GM19239 (cell line): Measurements from ENCODE around the gene GPI.
"Not testable (repeated sequence)": the region's sequence is repeated elsewhere in the genome, so short reads cannot be mapped to it uniquely, and the experiment has no call there.

ENCODE experiments used
- DNase-seq: peaks from one replicate; pipeline ENCODE4 v3.0.0; 2011; ENCODE audit warnings: low spot score; ENCODE audit not compliant: insufficient read length
- FAIRE-seq: peaks from 2 replicates; lab custom pipeline; 2011; peaks lifted over from hg19 to GRCh38; lab: Jason Lieb, UNC

Gene GPI

DNA sequence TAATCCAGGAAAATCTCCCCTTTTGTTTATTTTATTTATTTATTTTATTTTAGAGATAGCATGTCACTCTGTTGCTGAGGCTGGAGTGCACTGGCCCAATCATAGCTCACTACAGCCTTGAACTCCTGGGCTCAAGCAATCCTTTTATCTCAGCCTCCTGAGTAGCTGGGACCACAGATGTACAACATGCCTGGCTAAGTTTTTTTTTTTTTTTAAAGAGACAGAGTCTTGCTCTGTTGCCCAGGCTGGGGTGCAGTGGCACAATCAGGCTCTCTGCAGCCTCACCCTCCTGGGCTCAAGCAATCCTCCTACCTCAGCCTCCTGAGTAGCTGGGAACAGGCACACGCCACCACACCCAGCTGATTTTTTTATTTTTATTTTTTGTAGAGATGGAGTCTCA is 32.9 kb downstream of the GPI start:
- no peak for DNase-seq
- FAIRE-seq = no peak

DNA sequence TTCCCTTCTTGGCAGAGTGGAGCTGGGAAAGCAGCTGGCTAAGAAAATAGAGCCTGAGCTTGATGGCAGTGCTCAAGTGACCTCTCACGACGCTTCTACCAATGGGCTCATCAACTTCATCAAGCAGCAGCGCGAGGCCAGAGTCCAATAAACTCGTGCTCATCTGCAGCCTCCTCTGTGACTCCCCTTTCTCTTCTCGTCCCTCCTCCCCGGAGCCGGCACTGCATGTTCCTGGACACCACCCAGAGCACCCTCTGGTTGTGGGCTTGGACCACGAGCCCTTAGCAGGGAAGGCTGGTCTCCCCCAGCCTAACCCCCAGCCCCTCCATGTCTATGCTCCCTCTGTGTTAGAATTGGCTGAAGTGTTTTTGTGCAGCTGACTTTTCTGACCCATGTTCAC is 34.9 kb downstream of the GPI start:
- DNase-seq = no peak
- no peak for FAIRE-seq

DNA sequence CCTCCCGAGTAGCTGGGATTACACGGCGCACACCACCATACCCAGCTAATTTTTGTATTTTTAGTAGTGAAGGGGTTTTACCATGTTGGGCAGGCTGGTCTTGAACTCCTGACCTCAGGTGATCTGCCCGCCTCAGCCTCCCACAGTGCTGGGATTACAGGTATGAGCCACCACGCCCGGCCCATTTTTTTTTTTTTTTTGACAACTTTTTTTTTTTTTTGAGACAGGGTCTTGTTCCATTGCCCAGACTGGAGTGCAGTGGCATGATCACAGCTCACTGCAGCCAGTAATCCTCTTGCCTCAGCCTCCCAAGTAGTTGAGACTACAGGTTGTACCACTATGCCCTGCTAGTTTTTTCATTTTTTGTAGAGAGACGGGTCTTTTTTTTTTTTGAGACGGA is 35.8 kb downstream of the GPI start:
- not testable (repeated sequence) for DNase-seq

DNA sequence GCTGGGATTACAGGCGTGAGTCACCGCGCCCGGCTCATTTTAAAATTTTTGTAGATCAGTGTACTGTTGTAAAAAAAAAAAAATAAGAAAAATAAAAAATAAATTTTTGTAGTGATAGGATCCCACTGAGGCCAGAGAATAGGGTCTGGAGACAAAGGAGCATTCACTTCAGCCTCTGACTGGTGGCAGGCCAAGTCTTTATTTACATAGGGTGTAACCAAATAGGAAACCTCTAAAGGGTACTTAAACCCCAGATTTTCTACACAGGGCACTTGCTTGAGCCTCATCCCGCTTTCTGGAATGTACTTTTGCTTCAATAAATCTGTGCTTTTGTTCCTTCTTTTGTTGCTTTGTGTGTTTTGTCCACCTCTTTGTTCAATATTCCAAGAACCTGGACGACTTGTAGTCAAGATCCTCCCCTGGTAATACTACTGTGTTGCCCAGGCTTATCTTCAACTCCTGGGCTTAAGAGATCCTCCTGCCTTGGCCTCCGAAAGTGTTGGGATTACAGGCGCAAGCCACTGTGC is 37.1 kb downstream of the GPI start:
- FAIRE-seq (no peak), DNase-seq (no peak)

More for the DNA sequence above, 35.8 kb downstream of the GPI start:
- FAIRE-seq = not testable (repeated sequence)

DNA sequence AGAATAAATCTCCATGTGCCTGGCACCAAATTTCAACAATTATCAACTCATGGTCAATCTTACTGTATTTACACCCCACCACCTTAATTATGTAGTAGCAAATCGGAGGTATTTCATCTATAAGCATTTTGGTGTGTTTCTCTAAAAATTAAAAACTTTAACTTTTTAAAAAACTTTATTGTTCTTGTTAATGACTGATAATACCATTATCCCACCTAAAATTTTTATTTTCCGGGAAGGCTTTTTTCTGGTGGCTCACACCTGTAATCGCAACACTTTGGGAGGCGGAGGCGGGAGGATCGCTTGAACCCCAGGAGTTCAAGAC is 38.8 kb downstream of the GPI start:
- FAIRE-seq = no peak
- no peak for DNase-seq

DNA sequence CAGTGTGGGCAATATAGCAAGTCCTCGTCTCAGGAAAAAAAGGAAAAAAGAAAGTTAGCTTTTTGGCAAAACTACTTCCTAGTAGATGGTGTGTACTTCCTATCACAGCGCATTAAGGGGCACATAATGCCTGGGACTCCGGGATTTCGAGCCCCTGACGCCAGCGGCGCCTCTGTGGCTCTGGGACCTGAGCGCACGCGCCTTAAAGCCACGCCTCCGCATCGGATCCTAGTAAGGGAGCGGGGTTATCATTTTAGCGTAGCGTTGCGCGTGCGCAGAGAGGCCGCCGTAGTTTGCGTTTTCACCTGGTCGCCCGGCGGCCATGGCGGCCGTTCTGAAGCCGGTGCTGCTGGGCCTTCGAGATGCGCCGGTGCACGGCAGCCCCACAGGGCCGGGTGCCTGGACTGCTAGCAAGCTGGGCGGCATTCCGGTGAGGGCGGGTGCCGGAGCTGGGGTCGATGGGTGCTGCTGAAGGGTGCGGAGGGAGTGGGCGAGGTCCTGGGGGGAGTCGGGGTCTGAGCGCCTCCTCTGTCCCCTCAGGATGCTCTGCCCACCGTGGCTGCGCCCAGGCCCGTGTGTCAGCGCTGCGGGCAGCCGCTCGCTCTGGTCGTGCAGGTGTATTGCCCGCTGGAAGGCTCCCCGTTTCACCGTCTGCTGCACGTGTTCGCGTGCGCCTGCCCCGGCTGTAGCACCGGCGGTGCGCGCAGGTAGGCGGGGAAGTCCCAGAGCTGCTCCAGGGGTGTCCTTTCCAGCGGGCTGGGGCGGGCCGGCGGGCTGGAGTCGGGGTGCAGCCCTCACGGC is 39.3 kb downstream of the GPI start, which contains the start of gene PDCD2L:
Gene PDCD2L (plus strand): TSS at position 291 of the 801 bp plus-strand sequence. CDS start 32 bp downstream, at position 323.
- FAIRE-seq (peak; percentile 80), DNase-seq (peak; percentile 93)

DNA sequence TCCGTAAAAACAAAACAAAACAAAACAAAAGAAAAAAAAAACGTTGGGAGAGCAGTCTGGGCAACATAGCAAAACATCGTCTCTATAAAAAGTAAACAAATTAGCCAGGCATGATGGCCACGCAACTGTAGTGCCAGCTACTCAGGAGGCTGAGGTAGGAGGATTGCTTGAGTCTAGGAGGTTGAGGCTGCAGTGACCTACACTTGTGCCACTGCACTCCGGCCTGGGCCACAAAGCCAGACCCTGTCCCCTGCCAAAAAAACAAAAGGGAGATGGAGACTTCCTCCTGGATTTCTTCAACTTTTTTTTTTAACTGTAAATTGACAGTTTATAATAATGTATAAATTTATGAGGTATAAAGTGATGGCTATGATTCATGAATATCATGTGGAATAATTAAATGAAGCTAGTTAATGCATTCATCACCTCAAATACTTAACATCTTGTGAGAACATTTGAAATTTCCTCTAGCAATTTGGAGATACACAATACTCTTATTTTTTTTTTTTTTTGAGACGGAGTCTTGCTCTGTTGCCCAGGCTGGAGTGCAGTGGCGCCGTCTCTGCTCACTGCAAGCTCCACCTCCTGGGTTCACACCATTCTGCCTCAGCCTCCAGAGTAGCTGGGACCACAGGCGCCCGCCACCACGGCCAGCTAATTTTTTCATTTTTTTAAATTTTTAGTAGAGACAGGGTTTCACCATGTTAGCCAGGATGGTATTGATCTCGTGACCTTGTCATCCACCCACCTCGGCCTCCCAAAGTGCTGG is 41.1 kb downstream of the GPI start:
- FAIRE-seq (no peak), DNase-seq (no peak)

DNA sequence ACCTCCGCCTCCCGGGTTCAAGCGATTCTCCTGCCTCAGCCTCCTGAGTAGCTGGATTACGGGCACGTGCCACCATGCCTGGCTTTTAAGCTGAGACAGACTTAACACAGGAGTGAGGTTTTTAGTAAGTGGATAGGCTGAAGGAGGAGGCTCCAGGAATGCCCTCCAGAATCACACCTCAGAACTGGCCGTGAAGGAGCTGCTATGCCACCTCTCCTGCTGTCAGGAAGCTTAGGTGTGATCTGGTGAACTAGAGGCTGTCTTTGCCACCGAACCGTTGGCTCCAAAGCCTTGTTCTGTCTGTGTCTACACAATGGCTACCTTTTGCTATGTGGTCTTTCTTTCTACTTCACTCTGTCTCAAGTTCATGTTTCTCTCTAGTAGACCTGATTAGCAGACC is 43.4 kb downstream of the GPI start:
- no peak for DNase-seq
- FAIRE-seq = no peak

DNA sequence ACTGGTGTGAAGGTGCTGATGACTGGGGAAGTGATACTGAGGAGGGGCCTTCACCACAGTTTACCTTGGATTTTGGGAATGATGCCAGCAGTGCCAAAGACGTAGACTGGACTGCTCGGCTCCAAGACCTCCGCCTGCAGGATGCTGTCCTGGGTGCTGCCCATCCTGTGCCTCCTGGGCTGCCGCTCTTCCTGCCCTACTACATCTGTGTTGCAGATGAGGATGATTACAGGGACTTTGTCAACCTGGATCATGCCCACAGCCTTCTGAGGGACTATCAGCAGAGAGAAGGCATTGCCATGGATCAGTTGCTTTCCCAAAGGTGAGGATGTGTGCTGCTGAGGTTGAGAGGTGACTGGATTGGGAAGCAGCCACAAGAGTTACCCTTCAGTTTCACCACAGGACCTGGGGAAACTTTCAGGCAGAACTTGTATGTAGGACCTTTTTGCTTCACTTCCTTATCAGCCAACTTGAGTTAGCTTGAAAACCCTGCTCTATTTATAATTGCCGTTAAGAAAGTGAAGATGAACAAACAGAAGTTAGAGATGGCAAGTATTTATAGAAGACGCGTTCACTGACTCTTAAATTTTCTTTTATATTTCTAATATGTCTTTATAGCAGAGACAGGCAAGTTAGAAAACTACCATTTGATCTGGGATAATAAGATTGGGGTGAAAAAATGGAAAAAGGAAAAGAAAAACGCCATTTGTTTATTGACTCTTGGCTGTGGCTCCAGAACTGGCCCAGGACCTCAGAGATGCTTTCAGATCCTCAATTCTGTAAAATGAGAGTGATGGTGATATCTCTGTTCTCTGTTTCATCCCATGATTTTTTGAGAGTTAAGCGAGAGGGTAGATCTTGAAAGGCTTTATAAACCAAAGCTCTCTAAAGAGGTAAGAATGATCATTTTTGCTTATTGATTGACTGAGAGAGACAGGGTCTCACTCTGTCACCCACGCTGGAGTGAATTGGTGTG is 44.5 kb downstream of the GPI start:
- no peak for FAIRE-seq
- no peak for DNase-seq

DNA sequence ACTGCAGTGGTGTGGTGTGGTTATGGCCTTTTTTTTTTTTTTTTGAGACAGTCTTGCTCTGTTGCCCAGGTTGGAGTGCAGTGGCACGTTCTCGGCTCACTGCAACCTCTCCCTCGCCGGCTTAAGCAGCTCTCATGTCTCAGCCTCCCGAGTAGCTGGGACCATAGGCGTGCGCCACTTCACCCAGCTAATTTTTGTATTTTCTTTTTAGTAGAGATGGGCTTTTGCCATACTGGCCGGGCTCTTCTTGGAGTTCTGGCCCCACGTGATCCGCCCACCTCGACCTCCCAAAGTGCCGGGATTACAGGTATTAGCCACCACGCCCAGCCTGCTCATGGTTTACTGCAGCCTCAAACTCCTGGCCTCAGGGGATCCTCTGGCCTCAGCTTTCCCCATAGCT is 46.2 kb downstream of the GPI start:
- DNase-seq (no peak), FAIRE-seq (no peak)

DNA sequence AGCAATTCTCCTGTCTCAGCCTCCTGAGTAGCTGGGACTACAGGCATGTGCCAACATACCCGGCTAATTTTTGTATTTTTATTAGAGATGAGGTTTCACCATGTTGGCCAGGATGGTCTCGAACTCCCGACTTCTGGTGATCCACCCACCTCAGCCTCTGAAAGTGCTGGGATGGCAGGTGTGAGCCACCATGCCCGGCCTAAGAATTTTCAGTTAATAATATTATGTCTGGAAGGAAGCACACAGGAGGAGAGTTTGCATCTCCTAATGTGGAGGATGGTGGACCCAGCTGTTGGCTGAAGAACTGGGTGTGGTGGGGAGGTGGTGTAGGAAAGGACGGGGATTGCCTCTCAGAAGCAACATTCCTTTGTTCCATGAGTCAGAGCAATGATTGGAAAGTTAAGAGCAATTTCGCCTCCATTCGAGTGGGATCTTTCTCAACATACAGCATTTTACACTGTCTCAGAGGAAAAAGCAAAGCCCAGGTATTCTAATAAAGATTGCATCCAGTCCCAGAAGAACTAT is 51.1 kb downstream of the GPI start:
- FAIRE-seq (no peak), DNase-seq (no peak)

DNA sequence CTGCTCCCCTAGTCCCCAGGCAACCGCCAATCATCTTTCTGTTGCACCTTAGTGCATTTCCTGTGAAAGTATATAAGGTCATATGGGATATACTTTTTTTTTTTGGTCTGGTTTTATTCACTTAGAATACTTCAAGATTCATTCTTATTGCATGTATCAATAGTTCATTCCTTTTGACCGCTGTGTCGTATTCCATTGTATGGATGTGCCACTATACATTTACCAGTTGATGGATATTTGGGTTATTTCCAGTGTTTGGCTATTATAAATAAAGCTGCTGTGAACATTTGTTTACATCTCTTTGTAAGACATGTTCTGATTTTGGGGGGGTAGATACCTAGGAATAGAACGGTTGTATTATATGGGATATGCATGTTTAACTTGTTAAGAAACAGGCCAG is 53.3 kb downstream of the GPI start:
- DNase-seq = no peak
- FAIRE-seq = no peak

DNA sequence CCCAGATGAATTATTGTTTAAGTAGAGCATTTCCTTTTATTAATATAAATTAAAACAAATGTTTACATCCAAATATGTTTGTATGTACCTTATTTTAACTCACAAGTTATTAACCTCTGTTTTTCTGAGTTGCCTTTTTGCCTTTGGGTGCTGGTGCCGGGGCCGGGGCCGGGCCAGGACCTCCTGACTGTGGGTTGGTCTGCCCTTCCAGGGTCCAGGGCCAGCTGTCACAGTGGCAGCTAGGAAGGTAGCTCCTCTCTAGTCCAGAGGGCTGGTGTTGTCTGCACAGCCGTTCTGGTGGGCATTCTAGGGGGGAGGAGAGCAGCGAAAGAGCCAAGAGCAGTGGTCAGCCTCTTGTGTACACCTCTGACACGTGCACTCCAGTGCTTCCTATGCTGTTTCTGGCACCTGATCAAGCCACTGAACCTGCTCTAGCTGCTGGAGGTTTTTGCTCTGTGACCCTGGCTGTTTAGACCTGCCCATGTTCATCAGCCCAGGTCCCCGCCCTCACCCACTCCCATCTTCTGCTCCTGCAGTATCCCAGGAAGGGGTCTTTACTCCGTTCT is 61.2 kb downstream of the GPI start:
- DNase-seq = no peak
- FAIRE-seq = no peak

DNA sequence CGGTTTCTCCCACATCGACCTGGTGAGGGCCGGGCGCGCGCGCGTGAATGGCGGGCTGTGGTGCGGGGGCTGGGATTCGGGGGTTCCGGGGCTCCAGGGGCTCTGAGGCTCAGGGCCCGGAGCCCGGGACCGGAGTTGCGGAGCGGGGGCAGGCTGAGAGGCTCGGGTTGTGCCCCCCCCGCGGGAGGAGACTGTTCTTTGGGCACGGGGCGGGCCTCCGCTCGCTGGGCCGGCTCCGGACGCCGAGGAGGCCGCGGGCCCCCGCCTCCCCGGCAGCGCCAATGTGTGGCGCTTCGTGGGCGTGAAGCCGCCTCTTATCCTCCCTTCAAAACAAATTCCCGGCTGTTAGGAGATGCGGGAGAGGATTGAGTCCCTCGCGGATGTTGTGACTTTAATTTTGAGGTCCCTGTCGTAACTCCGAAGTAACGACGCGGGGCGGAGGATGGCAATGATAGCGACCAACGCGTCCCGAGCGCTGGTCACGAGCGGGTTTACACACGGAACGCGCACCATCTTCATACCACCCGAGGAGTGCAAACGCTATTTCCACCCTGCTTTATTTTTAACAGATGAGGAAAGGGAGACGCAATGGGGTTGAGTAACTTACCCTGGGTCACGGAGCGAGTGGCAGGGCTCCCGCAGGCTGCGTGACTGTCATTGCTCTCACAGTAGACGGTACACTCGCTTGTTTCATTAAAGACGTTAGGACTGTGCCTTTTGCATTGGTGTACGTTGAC is 63.7 kb downstream of the GPI start:
- FAIRE-seq = no peak
- peak; percentile 31 for DNase-seq

DNA sequence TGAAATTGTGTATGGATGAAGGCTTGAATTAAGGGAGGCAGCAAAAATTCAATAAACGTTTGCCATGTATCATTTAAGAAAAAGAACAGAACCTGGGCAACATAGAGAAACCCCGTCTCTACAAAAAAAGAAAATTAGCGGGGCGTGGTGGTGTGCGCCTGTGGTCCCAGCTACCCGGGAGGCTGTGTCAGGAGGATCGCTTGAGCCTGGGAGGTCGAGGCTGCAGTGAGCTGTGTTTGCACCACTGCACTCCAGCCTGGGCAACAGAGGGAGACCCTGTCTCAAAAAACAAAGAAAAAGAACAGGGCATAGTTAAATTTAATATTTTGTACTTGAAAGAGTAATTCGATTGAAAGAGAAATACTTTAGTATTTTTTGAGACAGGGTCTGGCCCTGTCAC is 64.6 kb downstream of the GPI start:
- DNase-seq (no peak), FAIRE-seq (no peak)

DNA sequence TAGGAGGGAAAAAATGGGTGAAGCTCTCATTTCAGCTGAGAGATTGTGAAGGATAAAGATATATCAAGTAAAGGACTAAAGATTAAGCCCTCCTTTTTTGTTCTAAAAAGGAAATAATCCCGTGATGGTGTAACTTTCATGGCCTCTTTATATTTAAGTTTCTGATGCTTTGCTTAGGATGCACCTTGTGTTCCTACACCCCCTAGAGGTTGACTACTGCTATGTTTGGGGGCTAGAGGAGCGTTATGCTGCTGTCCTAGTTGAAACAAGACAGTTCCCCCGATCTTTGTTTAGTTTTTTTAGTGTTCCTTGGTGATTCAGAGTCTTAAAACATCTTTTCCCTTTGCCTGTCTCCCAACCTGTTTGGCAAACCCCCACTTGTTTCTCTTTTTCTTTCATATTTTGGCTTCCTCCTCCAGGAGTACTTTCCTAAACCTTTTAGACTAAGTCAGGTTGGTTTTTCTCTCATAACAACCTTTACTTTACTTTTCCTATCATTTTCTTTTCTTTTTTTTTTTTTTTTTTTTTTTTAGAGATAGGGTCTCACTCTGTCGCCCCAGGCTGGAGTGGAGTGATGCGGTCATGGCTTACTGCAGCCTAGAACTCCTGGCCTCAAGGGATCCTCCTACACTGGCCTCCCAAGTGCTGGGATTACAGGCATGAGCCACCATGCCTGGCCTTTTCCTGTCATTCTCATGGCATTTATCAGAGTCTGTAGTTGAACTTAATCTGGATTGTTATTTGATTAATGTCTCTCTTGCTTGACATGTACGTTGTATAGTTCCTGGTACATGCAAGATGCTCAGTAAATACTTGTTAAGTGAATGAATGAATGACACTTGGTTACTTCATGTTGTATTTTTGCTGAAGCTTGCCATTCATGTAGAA is 66.0 kb downstream of the GPI start:
- FAIRE-seq = peak; percentile 91
- DNase-seq = peak; percentile 69

DNA sequence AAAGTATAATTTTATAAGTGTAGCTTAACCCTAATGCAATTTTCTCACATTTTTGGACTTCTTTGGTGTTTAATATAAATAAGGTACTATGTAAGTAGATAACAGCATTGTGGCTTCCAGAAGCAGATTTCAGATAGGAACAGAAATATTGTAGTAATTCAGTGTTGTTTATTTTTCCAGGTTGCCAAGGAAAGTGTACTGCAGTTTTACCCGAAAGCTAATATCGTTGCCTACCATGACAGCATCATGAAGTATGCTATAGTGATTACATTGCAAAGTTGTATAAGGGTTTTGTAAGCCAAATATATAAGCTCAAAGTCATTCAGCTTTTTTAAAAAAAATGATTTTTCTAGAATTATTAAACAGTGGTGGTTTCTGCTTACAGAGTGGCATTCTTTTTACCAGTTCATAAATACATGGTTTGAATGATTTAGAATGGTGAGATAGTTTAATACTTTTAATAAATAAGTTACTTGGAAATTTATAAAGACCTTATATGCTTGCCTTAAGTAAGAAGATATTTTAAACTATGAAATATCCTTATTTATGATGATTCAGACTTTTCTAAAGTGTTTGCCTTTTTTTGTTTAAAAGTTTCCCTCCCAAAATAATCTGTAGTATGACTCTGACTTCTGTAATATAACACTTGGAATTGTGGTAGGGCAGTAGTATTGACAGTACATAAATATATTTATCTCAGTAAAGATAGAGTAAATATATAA is 66.8 kb downstream of the GPI start:
- DNase-seq = no peak
- no peak for FAIRE-seq
